DLD1 (cell line): ENCODE results near the gene IRAK2.

Experiments used
- in situ Hi-C: cut with HindIII; loops from 2 replicates; pipeline ENCODE4 v1.10.0; 2017; ENCODE audit warnings: low sequenced_read_pairs

The IRAK2 gene

DNA sequence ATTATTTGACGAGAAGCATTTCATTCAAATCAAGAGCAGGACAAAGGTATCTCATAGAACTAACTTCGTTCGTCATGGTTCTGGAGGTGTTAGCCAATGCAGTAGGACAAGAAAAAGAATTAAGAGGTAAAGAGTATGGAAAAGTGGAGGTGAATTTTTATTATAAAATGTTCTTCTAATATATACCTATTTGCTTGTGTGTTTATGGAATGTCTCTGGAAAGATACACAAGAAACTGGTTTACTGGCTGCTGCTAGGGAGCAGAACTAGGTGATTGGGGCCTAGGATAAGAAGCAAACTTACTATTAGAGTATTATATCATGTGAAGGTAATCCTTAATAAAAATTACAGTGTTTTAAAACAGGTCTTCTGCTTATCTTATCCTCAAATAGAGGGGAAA is 52.6 kb downstream of the IRAK2 start:
- in situ Hi-C loops, result no loop called here

DNA sequence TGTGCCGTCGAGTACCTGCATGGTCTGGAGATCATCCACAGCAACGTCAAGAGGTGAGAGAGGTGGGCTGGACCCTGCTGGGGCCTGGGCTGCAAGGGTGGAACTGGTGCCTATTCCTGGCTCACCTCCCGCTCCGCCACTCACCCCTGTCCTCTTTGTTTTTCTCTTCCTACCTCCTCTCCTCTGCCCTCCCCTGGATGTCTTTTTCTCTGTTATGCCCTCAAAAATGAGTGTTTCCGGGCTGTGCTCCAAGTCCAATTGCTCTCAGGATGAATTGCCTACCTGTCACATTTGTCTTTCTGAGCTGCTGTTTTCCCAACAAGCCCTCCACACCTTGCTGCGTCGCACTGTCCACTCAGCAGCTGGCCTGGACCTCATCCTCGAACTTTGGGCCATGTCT is 55.0 kb downstream of the IRAK2 start:
- in situ Hi-C loops, result no loop called here

DNA sequence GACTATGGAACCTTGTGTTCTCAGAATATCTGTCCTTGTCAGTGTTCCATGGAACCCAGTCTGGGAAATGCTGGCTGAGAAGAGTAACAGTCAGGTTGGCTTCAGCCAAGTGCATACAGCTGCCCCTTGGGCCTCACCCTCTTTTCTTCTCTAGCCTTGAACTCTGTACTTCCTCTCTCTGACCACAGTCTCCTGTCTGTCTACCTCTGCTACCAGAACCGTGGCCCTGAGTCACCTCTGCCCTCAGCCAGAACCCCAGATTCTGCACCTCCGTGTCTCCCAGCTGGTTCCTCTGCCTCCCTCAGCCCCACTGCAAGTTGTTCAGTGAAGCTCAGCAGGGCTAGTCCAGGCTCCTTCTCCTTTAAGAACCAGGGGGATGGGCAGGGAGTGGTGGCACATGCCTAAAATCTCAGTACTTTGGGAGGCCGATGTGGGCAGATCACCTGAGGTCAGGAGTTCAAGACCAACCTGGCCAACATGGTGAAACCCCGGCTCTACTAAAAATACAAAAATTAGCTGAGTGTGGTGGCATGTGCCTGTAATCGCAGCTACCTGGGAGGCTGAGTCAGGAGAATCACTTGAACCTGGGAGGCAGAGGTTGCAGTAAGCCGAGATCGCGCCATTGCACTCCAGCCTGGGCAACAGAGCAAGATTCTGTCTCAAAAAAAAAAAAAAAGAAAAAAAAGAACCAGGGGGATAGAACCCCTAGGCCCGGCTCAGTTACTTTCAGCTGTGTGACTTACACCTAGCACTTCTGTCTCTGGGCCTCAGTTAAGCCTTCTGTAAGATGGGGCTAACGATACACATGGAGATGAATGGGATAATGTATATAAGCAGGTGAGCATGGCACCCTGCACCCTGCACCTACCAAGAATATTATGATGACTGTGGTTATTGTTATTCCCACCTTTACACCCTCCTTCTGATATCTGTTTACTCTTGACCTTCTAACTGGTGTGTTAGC is 59.2 kb downstream of the IRAK2 start:
- in situ Hi-C loops, result no loop called here

DNA sequence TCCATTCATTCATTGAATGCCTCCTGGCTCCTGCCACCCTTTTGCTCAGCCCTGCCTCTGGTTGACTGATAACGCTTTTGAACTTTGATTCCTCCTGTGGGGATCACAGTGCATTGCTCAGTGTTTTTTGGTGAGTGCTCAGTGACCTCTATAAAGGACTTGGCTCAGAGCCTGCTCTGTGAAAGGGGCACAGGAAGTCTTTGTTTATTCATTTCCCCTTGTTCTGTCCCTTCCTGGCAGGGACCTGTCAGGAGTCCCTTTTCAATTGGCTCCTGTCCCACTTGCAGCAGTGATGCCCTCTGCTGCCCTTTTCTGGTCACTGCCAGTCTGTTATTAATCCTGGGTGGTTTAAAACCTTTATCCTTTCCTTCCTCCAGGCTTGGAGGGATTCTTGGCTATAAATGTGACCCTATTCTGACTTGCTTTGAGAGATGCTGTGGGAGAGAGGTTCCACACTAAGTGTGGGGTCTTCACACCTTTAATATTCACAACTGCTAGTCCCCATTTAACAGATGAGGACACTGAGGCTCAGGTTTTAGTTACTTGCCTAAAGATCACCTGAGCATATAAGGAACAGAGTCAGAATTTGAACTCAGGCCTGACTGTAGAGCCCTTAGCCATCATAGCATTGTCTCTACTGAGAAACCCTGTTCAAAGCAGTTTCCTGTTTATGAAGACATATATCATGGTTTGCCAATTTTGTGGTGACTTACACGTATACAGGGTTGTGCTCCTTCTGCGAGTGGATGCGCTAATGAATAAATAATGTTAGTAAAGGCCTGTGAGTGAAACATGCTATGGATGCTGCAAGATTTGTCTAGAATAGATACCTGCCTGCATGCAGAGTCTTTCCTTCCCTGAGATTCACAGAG is 60.3 kb downstream of the IRAK2 start:
- in situ Hi-C loops, result no loop called here

DNA sequence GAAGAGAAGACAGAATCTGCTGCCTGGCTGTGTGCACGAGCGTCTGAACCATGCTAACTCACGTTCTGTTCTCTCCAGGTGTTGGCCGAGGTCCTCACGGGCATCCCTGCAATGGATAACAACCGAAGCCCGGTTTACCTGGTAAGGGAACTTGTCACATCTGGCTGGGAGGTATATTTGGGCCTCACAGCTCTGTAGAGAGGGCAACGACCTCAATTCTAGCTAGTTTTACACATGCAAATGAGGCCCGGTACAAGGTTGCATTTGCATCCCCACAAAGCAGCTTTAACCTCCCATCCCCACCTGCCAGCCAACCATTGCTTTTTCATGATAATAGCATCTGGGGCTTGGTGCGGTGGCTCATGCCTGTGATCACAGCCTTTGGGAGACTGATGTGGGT is 61.6 kb downstream of the IRAK2 start:
- in situ Hi-C loops, result no loop called here

DNA sequence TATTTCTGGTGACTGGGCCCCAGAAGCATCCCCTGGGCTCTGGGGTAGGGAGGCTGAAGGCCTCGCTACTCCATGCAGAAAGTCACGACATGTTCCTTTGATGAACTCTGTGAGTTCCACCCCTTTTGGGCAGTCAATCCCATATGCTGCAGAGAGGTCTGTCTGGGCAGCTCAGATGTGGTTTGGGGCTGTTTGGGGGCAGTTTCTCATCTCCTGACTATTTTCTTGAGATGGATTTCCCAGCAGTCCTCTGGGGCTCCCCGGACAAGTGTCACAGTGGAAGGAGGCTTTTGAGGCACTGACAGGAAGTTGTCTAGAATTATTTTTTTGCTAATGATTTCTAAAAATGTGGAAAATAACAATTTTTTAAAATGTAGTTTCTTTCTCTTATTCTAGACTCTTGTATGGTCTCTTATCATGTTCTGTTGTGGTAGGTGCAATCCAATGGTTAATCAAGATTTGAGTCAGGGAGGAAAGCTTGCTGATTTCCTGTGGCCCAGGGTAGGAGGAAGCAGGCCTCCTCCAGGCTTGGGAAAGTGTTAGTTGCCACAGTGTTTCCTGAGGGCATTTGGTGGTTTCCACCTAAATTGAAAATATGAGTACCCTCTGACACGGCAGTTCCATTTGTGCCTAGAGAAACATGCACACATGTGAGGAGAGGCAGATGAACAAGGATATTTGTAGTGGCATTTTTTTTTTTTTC is 63.7 kb downstream of the IRAK2 start:
- in situ Hi-C loops, result no loop called here

DNA sequence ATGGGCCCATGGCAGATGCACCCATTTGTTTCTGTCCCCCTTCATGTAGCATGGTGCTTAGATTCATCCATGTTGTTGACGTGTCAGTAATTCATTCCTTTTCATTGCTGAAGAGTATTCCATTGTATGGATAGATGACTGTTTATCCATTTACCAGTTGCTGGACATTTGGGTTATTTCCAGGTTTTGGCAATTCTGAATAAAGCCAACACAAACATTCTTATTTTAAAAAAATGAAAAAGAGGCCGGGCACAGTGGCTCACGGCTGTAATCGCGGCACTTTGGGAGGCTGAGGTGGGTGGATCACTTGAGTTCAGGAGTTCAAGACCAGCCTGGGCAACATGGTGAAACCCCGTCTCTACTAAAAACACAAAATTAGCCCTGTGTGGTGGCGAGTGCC is 64.9 kb downstream of the IRAK2 start:
- in situ Hi-C loops, result no loop called here

DNA sequence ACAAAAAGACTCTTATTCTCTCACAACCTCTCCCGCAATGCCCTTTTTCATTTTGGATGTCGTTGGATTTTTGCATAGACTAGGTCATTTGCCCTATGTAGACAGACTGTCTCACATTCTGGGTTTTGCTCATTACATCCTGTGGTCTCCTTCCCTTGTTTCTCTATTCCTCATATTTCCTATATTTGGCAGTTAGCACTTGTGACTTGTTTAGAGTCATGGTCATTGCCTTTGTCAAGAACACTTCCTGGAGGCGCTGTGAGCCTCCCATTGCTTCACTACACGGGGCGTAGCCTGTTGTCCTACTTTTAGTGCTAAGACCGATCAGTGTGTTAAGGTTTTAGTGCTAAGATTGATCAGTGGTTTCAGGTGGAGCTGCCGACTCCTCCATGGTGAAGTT is 67.4 kb downstream of the IRAK2 start:
- in situ Hi-C loops, result no loop called here

DNA sequence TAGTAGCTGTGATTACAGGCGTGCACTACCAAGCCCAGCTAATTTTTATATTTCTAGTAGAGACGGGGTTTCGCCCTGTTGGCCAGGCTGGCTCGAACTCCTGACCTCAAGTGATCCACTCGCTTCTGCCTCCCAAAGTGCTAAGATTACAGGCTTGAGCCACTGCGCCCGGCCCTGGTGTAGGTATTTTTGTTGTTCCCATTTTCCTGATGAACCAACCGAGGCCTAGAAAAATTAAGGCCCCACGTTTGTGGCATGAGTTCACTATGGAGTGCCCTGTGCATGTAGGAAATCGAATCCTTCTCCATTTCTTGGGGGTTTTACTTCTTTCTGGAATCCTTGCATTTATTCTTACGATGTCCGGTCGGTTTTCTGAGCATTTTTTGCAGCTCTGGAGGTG is 69.3 kb downstream of the IRAK2 start:
- in situ Hi-C loops, result no loop called here

DNA sequence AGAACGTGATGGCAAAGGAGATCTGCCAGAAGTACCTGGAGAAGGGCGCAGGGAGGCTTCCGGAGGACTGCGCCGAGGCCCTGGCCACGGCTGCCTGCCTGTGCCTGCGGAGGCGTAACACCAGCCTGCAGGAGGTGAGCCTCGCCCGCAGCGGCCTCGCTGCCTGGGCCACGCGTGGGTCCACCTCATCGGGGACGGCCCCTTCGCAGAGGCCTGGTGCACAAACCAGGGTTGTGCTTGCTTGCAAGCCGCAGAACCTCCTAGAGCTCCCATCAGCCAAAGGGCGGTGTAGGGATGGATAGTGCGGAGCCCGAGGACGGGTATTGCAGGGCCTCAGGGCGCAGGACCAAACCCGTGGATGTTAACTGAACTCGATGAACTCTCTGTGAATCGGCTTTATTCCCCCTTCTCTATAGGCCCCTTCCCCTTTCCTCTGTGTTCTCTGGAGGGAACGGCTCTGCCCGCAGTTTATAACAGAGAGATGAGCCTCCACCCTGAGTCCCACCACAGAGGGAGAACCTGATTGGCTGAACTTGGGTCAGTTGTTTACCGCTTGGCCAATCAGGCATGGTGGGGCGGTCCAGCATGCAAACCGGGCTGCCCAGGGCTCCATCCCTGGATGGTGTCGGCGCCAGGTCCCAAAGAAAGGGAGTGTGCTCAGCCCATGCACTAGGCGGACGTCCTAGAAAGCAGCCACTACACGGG is 70.0 kb downstream of the IRAK2 start:
- in situ Hi-C loops, result no loop called here

DNA sequence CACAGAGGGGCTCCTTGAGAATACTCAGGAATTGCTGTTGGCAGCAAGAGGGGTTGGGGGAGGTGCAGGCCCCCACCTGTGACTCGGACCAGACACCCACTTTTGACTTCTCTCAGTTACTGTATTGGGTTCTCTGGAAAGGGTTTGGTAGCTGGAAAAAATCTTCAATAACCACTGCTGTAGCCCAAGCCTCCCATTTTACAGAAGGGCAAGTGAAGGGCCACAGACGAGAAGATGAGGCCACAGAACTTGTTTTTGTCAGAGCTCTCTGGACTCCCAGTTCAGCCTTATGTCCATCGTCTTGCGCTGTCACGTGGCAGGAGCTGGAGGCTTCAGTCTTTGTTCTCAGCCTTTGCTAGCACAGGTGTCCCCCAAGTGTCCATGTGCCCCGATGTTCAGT is 70.8 kb downstream of the IRAK2 start:
- in situ Hi-C loops, result no loop called here

DNA sequence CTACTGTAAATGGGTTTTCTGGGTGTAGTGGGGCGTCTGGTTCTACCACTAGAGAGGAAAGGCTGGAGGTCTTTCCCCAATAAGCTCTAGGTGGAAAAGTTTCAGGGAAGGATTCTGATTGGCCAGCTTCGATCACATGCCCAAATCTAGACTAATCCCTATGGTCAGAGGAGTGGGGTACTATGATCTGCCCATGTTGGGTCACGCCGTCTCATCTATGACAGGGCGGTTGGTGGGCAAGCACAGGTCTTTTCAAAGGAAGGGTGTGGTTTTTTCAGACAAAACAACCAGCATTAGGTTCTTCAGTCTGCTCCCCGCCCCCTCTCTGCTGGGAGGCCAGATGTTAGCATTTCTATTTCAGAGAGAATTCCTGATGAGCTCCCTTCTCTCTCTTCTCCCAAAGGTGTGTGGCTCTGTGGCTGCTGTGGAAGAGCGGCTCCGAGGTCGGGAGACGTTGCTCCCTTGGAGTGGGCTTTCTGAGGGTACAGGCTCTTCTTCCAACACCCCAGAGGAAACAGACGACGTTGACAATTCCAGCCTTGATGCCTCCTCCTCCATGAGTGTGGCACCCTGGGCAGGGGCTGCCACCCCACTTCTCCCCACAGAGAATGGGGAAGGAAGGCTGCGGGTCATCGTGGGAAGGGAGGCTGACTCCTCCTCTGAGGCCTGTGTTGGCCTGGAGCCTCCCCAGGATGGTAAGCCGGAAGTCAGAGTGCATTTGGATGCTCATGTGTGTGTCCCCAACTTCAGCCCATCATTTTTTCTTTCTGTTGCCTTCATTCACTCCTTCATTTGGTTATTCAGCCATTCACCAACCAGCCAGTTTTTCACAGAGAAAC is 73.8 kb downstream of the IRAK2 start:
- in situ Hi-C loops, result no loop called here

DNA sequence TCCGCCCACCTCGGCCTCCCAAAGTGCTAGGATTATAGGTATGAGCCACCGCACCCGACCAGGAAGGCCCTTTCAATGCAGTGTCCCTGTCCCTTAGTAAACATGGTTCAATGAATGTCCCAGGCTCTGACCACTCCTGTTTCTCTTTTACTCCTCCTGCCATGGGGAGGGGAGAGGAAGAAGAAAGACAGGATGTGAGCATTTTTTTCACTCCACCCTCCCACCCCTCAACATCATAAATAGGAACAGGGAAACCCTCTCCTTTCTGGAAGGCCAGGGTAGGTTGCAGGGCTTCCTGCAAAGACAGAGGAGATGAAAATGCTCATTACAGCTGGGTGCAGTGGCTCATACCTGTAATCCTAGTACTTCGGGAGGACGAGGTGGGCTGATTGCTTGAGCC is 76.1 kb downstream of the IRAK2 start:
- in situ Hi-C loops, result no loop called here

DNA sequence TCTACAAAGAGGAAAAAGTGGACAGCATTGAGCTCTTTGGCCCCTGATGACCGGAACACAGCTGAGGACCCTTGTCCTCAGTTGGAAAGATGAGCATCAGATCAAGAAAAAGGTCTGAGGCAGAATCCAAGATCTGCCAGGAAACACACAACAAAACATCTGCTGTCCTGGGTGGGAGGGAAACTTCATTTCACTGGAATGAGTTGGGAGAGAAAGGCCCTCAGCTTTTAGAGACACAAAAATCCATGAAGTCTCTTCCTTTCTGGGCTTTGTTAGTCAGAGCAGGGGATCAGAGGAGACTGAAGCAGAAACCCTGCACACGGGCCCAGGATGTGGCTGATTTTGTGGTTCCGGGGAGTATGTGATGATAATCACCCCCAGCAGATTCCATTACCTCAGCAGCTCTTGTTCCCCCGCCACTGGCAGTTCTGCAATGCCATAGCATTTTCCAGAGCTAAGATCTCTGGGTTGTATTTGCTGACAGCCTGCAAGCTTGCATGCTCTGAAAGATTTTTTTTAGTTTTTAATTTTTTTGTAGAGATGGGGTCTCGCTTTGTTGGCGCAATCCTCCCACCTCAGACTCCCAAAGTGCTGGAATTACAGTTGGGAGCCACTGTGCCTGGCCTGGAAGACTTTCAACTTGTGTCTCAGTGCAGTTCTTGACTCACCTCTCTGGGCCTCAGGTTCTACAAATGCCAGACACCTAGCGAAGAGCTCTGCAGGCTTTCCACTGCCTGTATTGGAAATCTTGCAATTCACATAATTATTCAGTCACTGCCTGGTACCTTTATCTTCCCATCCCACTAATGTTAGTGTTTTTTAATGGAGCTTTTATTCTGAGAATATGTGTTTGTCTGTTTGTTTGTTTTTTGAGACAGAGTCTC is 77.7 kb downstream of the IRAK2 start:
- in situ Hi-C loops, result no loop called here

DNA sequence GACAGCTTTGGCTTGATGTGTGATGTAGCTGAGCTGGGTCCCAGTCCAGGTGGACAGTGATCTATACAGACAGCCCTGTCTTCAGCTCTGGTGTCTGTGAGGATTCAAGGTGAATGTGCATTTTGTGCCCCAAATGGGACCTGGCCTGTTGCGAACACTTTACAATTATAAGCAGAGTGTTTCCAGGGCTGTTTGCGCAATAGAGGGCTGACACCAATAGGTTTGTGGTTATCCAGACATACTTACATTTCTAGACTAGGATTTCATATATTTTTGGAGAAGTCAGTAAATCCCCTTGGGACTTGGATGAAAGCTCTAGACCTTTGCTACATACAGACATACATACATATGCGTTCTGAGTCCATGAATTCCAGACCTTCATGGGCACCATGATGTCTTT is 79.3 kb downstream of the IRAK2 start:
- in situ Hi-C loops, result no loop called here

DNA sequence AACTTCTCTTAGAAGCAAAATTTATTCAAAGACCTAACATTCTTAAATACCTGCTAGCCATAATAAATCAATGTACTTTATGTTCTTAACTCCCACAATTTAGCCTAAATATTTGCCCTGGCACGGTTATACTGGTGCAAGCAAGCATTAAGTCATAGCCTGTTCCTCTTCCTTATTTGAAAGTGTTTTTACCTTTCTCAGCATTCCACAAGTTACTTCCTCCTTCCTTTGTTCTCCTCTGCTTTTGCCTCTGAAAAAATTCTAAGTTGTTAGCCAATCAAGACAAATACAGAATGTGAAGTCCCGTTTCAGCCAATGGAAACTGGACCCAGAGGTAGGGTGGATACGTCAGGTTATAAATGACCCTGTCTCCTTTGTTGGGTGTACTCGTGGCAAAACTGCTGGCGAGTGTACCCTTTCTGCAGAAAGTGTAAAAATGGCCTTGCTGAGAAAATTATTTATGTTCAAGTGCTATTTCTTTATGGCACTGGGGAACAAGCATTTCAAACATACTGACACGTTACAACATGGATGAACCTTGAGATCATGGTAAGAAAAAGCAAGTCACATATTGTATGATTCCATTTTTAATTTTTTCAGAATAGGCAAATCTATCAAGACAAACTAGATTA is 80.5 kb downstream of the IRAK2 start:
- in situ Hi-C loops, result no loop called here

DNA sequence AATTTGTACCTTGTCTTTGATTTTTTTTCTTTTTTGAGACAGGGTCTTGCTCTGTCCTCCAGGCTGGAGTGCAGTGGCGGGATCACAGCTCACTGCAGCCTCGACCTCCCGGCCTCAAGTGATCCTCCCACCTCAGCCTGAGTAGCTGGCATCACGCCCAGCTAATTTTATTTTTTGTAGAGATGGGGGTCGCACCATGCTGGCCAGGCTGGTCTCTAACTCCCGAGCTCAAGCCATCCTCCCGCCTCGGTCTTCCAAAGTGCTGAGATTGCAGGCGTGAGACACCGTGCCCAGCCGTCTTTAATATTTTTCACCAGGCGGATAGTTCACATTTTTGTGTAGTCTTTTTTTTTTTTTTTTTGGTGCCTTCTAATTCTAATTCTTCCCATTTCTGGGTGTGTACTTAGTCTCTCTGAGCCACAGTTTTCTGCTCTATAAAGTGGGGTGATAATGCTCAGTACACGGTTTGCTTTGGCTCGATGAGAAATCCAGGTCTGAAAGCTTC is 83.0 kb downstream of the IRAK2 start:
- in situ Hi-C loops, result no loop called here
